ENCODE measurements around the gene CYB5D1. TPM values are rescaled to one million over a fixed set of nuclear protein-coding genes. Genes with fewer than 3 reads are reported as not detected.

CYB5D1 gene
- total and polyA plus RNA-seq, 9 donors, result 7.0 to 22.2 (median 16.1) TPM

DNA sequence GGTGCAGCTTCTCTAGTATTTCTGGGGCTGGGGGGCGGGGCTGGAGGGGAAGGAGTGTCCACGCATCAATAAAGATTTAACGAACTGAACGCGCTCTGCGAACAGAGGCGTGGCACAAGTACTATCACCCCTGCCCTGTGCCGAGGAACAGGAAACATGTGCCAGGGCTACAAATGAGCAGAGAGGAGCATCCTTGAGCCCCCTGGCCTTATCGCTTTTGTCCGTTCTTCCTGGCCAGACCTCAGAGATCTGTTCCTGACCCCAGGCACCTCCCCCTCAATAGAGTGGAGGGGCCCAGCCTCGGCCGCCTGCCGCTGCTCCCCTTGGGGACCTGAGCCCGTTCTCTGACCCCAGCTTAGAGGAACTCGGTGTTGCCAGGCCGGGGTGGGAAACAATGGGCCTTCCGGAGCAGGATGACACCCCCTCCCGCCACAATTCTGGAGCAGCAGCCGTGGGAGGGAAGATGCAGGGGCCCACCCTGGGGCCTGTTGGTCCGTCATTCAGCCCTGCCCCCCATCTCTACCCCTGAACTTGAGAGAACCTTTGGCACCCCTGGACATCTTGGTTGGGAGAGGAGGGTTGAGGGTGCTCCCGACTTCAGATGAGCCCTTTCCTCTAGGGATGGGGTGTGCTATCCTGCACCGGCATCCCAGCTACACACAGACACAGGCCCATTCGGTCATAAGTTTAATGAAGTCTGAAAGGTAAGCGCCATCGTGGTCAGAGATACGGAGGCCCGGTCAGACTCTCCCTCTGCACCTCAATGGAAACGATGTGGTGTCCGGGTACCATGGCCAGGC lies 1.6 kb upstream of the CYB5D1 start:
- H3K9me3 ChIP-seq, result no peaks in the 10 kb centered on the region
- WGBS, 3 donors, result 2 to 5% (median 4%) methylated on average over 29 of the region's 29 CpGs
- no peaks in the 10 kb centered on the region for H3K27me3 ChIP-seq
- H3K27ac ChIP-seq, result peak overlapping the region; percentile 55 to 85
- intact Hi-C loops (cut with DNase I), result loop anchor here (5.0 to 10.0 kb wide), 2 partner anchors 34 to 111 kb away; no protein-coding TSS in a partner anchor
- DNase-seq, result peak; percentile 61 to 83 (median 69)
- TF ChIP-seq, protein P1, sequence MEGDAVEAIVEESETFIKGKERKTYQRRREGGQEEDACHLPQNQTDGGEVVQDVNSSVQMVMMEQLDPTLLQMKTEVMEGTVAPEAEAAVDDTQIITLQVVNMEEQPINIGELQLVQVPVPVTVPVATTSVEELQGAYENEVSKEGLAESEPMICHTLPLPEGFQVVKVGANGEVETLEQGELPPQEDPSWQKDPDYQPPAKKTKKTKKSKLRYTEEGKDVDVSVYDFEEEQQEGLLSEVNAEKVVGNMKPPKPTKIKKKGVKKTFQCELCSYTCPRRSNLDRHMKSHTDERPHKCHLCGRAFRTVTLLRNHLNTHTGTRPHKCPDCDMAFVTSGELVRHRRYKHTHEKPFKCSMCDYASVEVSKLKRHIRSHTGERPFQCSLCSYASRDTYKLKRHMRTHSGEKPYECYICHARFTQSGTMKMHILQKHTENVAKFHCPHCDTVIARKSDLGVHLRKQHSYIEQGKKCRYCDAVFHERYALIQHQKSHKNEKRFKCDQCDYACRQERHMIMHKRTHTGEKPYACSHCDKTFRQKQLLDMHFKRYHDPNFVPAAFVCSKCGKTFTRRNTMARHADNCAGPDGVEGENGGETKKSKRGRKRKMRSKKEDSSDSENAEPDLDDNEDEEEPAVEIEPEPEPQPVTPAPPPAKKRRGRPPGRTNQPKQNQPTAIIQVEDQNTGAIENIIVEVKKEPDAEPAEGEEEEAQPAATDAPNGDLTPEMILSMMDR (IDR thresholded peaks at IDR 0.05), result no peak
- TF ChIP-seq POLR2A (IDR thresholded peaks at IDR 0.05) (no peak), EP300 (IDR thresholded peaks at IDR 0.05) (no peak)
- peak overlapping the region; percentile 71 for H3K4me3 ChIP-seq
- no peaks in the 10 kb centered on the region for H3K36me3 ChIP-seq
- peaks cover 8% of the 10 kb centered on the region for H3K4me1 ChIP-seq (ENCODE audit: insufficient read depth)

DNA sequence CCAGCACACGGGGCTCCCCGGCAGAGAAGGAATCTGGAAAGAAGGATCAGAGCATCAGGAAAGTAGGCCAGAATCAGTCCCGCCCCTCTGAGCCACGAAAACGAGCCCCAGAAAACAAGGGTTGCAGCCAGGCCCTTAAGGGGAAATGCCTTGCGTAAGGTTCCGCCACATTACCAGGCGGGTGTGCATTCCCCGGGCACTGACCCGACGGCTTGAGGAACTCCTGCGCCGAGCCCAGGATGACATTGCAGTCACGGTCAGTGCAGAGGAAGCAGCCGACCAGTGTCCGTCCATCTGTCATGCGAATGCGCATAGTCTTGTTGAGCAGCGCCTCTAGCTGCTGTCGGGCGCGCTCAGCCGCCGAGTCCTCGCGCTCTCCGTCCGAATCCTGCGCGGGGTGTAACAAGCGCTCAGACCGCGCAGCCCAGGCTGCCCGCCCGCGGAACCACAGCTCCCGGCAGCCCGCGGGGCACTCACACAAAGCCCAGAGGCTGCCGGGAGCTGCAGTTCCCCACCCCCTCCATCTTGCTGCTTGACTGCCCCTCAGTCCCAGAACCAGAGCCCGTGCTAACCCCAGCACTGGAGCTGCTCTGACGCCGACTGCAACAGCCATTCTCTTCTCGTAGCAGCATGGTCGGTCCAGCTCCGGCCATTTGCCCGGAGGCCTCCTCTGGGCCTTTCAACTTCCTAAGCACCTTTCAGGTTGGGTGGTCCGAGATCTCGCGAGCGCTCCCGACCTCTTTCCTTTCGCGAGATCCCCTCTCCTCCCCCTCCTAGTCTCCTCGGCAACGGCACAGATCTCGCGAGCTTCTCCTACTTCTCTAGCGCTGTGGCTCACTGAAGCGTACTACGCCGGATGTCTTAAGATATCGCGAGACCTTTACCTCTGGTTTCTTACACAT lies 741 bp upstream of the CYB5D1 start, which contains the start of gene NAA38:
TSS of gene NAA38 (minus strand) at position 749 of the 902 bp plus-strand sequence. CDS start at position 653, 96 bp downstream.
- H3K9me3 ChIP-seq, result no peaks in the 10 kb centered on the region
- DNase-seq, result peak; percentile 95 to 98 (median 97)
- no peaks in the 10 kb centered on the region for H3K36me3 ChIP-seq
- no peaks in the 10 kb centered on the region for H3K27me3 ChIP-seq
- H3K4me3 ChIP-seq, result peak within 1 kb of the TSS; percentile 71
- 0 to 1% (median 0%) methylated on average over 61 to 64 of the region's 64 CpGs for WGBS, 3 donors
- H3K27ac ChIP-seq, result peak within 1 kb of the TSS; percentile 84 to 85
- intact Hi-C loops (cut with DNase I), result loop anchor here (5.0 to 10.0 kb wide), 2 partner anchors 35 to 112 kb away; no protein-coding TSS in a partner anchor
- peaks cover 6% of the 10 kb centered on the region for H3K4me1 ChIP-seq (ENCODE audit: insufficient read depth)
- TF ChIP-seq EP300 (IDR thresholded peaks at IDR 0.05), result no peak
- TF ChIP-seq, protein P1 (IDR thresholded peaks at IDR 0.05), result peak in 2 of 3 donors; percentile 49 to 76
- peak; percentile 29 for TF ChIP-seq POLR2A (IDR thresholded peaks at IDR 0.05)

DNA sequence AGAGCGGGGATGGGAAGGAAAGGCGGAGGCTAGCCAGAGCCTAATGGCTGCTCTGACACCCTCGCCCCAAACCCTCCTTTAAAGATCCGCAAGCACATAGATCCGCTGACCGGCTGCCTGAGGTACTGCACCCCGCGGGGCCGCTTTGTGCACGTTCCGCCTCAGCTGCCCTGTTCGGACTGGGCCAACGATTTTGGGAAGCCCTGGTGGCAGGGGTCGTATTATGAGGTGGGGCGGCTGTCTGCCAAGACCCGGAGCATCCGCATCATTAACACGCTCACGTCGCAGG lies 663 bp downstream of the CYB5D1 start:
- TF ChIP-seq, protein P1 (IDR thresholded peaks at IDR 0.05), result peak in 2 of 3 donors; percentile 33 to 50
- TF ChIP-seq EP300 (IDR thresholded peaks at IDR 0.05), result no peak
- no peak for TF ChIP-seq POLR2A (IDR thresholded peaks at IDR 0.05)
- H3K9me3 ChIP-seq, result no peaks in the 10 kb centered on the region
- intact Hi-C loops (cut with DNase I), result loop anchor here (5.0 to 10.0 kb wide), 2 partner anchors 36 to 114 kb away; no protein-coding TSS in a partner anchor
- no peaks in the 10 kb centered on the region for H3K36me3 ChIP-seq
- peak overlapping the region in 1 of 2 donors; percentile 85 for H3K27ac ChIP-seq
- H3K27me3 ChIP-seq, result no peaks in the 10 kb centered on the region
- H3K4me3 ChIP-seq, result peak overlapping the region; percentile 71
- H3K4me1 ChIP-seq (ENCODE audit: insufficient read depth), result peaks cover 6% of the 10 kb centered on the region
- peak; percentile 39 to 73 (median 67) for DNase-seq
- WGBS, 3 donors, result 6 to 27% (median 8%) methylated on average over 19 to 20 of the region's 20 CpGs

DNA sequence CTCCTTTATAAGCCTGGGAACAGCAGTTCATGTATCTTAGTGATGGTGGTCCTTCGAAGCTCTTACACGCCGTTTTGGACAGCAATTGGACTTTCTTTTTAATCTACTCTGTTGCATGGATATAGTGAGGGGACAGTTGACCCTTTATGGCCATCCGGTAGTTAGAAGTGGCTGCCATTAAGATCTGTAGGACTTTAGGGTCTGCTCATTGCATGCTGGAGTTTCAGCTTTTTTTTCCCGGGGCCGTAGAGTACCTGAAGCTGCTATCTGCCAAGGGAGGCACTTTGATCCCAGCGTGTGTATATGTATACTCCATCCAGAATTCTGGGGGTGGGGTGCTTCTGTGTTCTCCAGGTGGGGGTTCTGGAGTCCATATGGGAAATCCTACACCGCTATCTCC lies 1.2 kb downstream of the CYB5D1 start:
- intact Hi-C loops (cut with DNase I), result loop anchor here (5.0 to 10.0 kb wide), 2 partner anchors 37 to 114 kb away; no protein-coding TSS in a partner anchor
- H3K4me1 ChIP-seq (ENCODE audit: insufficient read depth), result peaks cover 6% of the 10 kb centered on the region
- WGBS, 3 donors, result 68 to 70% (median 70%) methylated on average over 8 of the region's 8 CpGs
- TF ChIP-seq, protein P1 (IDR thresholded peaks at IDR 0.05), result no peak
- TF ChIP-seq POLR2A (IDR thresholded peaks at IDR 0.05) (no peak), EP300 (IDR thresholded peaks at IDR 0.05) (no peak)
- H3K27me3 ChIP-seq, result no peaks in the 10 kb centered on the region
- no peak for DNase-seq
- H3K9me3 ChIP-seq, result no peaks in the 10 kb centered on the region
- H3K4me3 ChIP-seq, result no peak overlapping the region
- no peaks in the 10 kb centered on the region for H3K36me3 ChIP-seq
- H3K27ac ChIP-seq, result no peak overlapping the region

Measured in ovary (tissue), 9 donors.